Osteocyte (in vitro differentiated cells): ENCODE data around the gene SSTR5. TPM values are rescaled to one million over a fixed set of nuclear protein-coding genes. Genes with fewer than 3 reads are reported as not detected.
A peak's percentile ranks its signal among the peaks of the same experiment; 100 is the strongest.

ENCODE experiments used
- DNase-seq: peaks from one replicate; pipeline ENCODE4 v3.0.0; 2021; ENCODE audit warnings: mixed read lengths; ENCODE audit not compliant: unreplicated experiment; ENCODE audit errors: extremely low spot score
- H3K27ac Mint-ChIP-seq: one replicate; pipeline ENCODE4 v1.8.0; 2021; ENCODE audit warnings: mild to moderate bottlenecking, mixed read lengths; ENCODE audit not compliant: unreplicated experiment
- H3K27me3 Mint-ChIP-seq: one replicate; pipeline ENCODE4 v1.8.0; 2021; ENCODE audit warnings: mixed read lengths; ENCODE audit not compliant: unreplicated experiment
- H3K36me3 Mint-ChIP-seq: one replicate; pipeline ENCODE4 v1.8.0; 2021; ENCODE audit warnings: mixed read lengths; ENCODE audit not compliant: unreplicated experiment
- H3K4me1 Mint-ChIP-seq: one replicate; pipeline ENCODE4 v1.8.0; 2021; ENCODE audit warnings: mixed read lengths; ENCODE audit not compliant: unreplicated experiment
- H3K4me3 Mint-ChIP-seq: one replicate; pipeline ENCODE4 v1.8.0; 2021; ENCODE audit warnings: mild to moderate bottlenecking, moderate library complexity, mixed read lengths; ENCODE audit not compliant: unreplicated experiment
- H3K9me3 Mint-ChIP-seq: one replicate; pipeline ENCODE4 v1.8.0; 2021; ENCODE audit warnings: mixed read lengths; ENCODE audit not compliant: unreplicated experiment
- CTCF ChIP-seq: fragments of 200-600 bp; sonication (generic); IDR thresholded peaks from 2 replicates; pipeline ENCODE4 v1.5.0; 2021; ENCODE audit warnings: antibody characterized with exemption, mild to moderate bottlenecking, moderate library complexity
- total RNA-seq: library from RNA; stranded (reverse); gene quantifications from 2 replicates; pipeline ENCODE4 v1.2.1, GENCODE V29; 2021

The SSTR5 gene
- total RNA-seq, 1 donor from 2014 or later: not detected

GRCh38 chr16:1073566-1074378 is 1.2 kb downstream of the SSTR5 start:
- peak; percentile 11 for TF ChIP-seq CTCF
- Mint-ChIP-seq H3K4me1 (peaks cover 2% of the 10 kb centered on the region), H3K9me3 (no peaks in the 10 kb centered on the region), H3K36me3 (no peaks in the 10 kb centered on the region), H3K4me3 (no peak overlapping the region), H3K27ac (no peak overlapping the region), H3K27me3 (peaks cover 15% of the 10 kb centered on the region)
- no peak for DNase-seq

GRCh38 chr16:1074379-1074649 is 1.8 kb downstream of the SSTR5 start:
- Mint-ChIP-seq H3K36me3 (no peaks in the 10 kb centered on the region), H3K4me3 (no peak overlapping the region), H3K27ac (no peak overlapping the region), H3K4me1 (peaks cover 2% of the 10 kb centered on the region), H3K27me3 (peaks cover 15% of the 10 kb centered on the region), H3K9me3 (no peaks in the 10 kb centered on the region)
- no peak for TF ChIP-seq CTCF
- no peak for DNase-seq

- Mint-ChIP-seq H3K27me3 (peaks cover 12% of the 10 kb centered on the region), H3K4me3 (no peak overlapping the region), H3K9me3 (no peaks in the 10 kb centered on the region), H3K27ac (no peak overlapping the region), H3K36me3 (no peaks in the 10 kb centered on the region), H3K4me1 (no peaks in the 10 kb centered on the region)
- DNase-seq: no peak
- no peak for TF ChIP-seq CTCF
Observed at GRCh38 chr16:1075546-1075945, 3.0 kb downstream of the SSTR5 start.

GRCh38 chr16:1076801-1077576 is 4.4 kb downstream of the SSTR5 start:
- H3K27me3 Mint-ChIP-seq: peaks cover 10% of the 10 kb centered on the region

More at GRCh38 chr16:1076801-1077576, 4.4 kb downstream of the SSTR5 start:
- Mint-ChIP-seq H3K27ac (no peak overlapping the region), H3K36me3 (no peaks in the 10 kb centered on the region), H3K4me3 (no peak overlapping the region), H3K9me3 (no peaks in the 10 kb centered on the region), H3K4me1 (no peaks in the 10 kb centered on the region)
- TF ChIP-seq CTCF: no peak
- no peak for DNase-seq
